Measurements from ENCODE around the gene ZNF275. TPM values are rescaled to one million over a fixed set of nuclear protein-coding genes. Genes with fewer than 3 reads are reported as not detected.

The ZNF275 gene
- total and polyA plus RNA-seq, 2 of the 4 experiments (the other 2 are of a cell fraction) = 6.6 to 9.7 TPM

GRCh38 chrX:153318811-153319210 is 15.1 kb upstream of the ZNF275 start:
- BruUV-seq (replicated peaks) = no TSS peak

More at GRCh38 chrX:153318811-153319210, 15.1 kb upstream of the ZNF275 start:
- no peak overlapping the region for H2AFZ ChIP-seq (replicated peaks; ENCODE audit: low read length, poor library complexity)
- no peak overlapping the region for H4K8ac ChIP-seq (ENCODE audit: low read depth in 2 of 2, low read length in 2 of 2)
- H3K23ac ChIP-seq (ENCODE audit: low read depth, low read length) = no peak overlapping the region
- intact Hi-C loops (cut with micrococcal nuclease) (no loop called here), dilution Hi-C loops (cut with HindIII; ENCODE audit: low sequenced_read_pairs, unreplicated experiment) (no loop called here), in situ Hi-C loops (cut with MboI; ENCODE audit: low sequenced_read_pairs) (no loop called here)
- H2AK9ac ChIP-seq (replicated peaks; ENCODE audit: low read depth, low read length, poor library complexity) = no peak overlapping the region
- DNase-seq (no peak), ATAC-seq (ENCODE audit: low read depth) (no peak)
- no peak overlapping the region for H2AK5ac ChIP-seq (ENCODE audit: low read depth, low read length)
- H3K4me1 ChIP-seq (ENCODE audit: control insufficient read depth, insufficient read depth, low read length) = no peaks in the 10 kb centered on the region
- peaks cover 2% of the 10 kb centered on the region; the same call in 1 of the 2 replicates for H3K9me3 ChIP-seq (ENCODE audit: control insufficient read depth, insufficient read depth, low read length)
- no peak overlapping the region for H4K5ac ChIP-seq (ENCODE audit: low read depth, low read length)
- no peak overlapping the region for H3K14ac ChIP-seq (replicated peaks; ENCODE audit: low read depth, low read length)
- H3K9ac ChIP-seq (ENCODE audit: low read depth, low read length) = no peak overlapping the region
- no peak overlapping the region for H3K27ac ChIP-seq (ENCODE audit: insufficient read depth, low read length)
- CTCF ChIA-PET = no interaction called here
- no peak overlapping the region for H4K91ac ChIP-seq (ENCODE audit: insufficient read depth, low read depth, low read length)
- WGBS, 2 experiments (ENCODE audit: extremely low coverage in 2 of 2, insufficient read length in 1 of 2) = 63% methylated on average over 3 of the region's 7 CpGs; no CpG with 5 or more reads in 1 of the 2 experiments
- peaks cover 9% of the 10 kb centered on the region; the same call in 1 of the 2 replicates for H3K27me3 ChIP-seq (ENCODE audit: control insufficient read depth, insufficient read depth, low read length)
- no peak overlapping the region for H3K56ac ChIP-seq (ENCODE audit: extremely low read depth, insufficient read depth, low read length)
- H4K20me1 ChIP-seq (ENCODE audit: insufficient read depth, low read length) = no peaks in the 10 kb centered on the region
- H3K79me1 ChIP-seq (ENCODE audit: low read depth in 1 of 2, low read length in 2 of 2) = no peaks in the 10 kb centered on the region
- H3K9me1 ChIP-seq (ENCODE audit: insufficient read depth, low read length) = no peaks in the 10 kb centered on the region
- POLR2A ChIA-PET (ENCODE audit: unreplicated experiment) = no interaction called here
- no peak overlapping the region for H3K4me3 ChIP-seq (ENCODE audit: insufficient read depth, low read depth, low read length)
- no peak overlapping the region for H2BK15ac ChIP-seq (ENCODE audit: low read depth, low read length)
- H2BK5ac ChIP-seq (ENCODE audit: low read depth, low read length, poor library complexity, severe bottlenecking) = no peak overlapping the region
- no peaks in the 10 kb centered on the region for H3K36me3 ChIP-seq (ENCODE audit: control insufficient read depth, insufficient read depth, low read length)
- H2BK20ac ChIP-seq (ENCODE audit: low read depth, low read length) = no peak overlapping the region
- no peak overlapping the region for H3K4me2 ChIP-seq (ENCODE audit: low read depth, low read length)
- TF ChIP-seq RAD21 (IDR thresholded peaks at IDR 0.05; ENCODE audit: low read length) = no peak
- TF ChIP-seq CEBPB (IDR thresholded peaks at IDR 0.05; ENCODE audit: low read depth, low read length) = no peak
- TF ChIP-seq SMC3 (IDR thresholded peaks at IDR 0.05; ENCODE audit: low read depth, low read length) = no peak
- TF ChIP-seq NFE2L2 (IDR thresholded peaks at IDR 0.05; ENCODE audit: low read depth, low read length) = no peak
- no peak for TF ChIP-seq RFX5 (IDR thresholded peaks at IDR 0.05; ENCODE audit: low read depth, low read length)
- TF ChIP-seq CHD1 (IDR thresholded peaks at IDR 0.05; ENCODE audit: low read depth, low read length) = no peak
- no peak for TF ChIP-seq MAZ (IDR thresholded peaks at IDR 0.05; ENCODE audit: borderline replicate concordance, low read depth, low read length)
- no peak for TF ChIP-seq CTCF (conservative IDR thresholded peaks at IDR 0.05; ENCODE audit: low read depth, low read length)
- TF ChIP-seq RCOR1 (IDR thresholded peaks at IDR 0.05; ENCODE audit: insufficient replicate concordance, low read length) = no peak
- no peak for TF ChIP-seq MAFK (IDR thresholded peaks at IDR 0.05; ENCODE audit: low read depth, low read length)
- TF ChIP-seq ELK1 (IDR thresholded peaks at IDR 0.05; ENCODE audit: borderline replicate concordance, low read depth, low read length) = no peak
- no peak overlapping the region for H3K4ac ChIP-seq (ENCODE audit: low read depth, low read length)
- no peak overlapping the region for H3K18ac ChIP-seq (ENCODE audit: low read depth, low read length)
- H2BK120ac ChIP-seq (ENCODE audit: low read depth, low read length) = no peak overlapping the region
